ENCODE data around the gene ENPP7. TPM values are rescaled to one million over a fixed set of nuclear protein-coding genes. Genes with fewer than 3 reads are reported as not detected.

The ENPP7 gene
- total RNA-seq, 1 donor from 2014 or later = not detected

- no peak overlapping the region for H3K27ac Mint-ChIP-seq (ENCODE audit: unreplicated experiment)
- H3K9me3 Mint-ChIP-seq (ENCODE audit: unreplicated experiment) = no peaks in the 10 kb centered on the region
- no peak for TF ChIP-seq CTCF (IDR thresholded peaks at IDR 0.05; ENCODE audit: unreplicated experiment)
- H3K4me1 Mint-ChIP-seq (ENCODE audit: unreplicated experiment) = peaks cover 6% of the 10 kb centered on the region
- H3K4me3 Mint-ChIP-seq (ENCODE audit: unreplicated experiment) = no peak overlapping the region
- DNase-seq (ENCODE audit: low spot score) = no peak
- H3K36me3 Mint-ChIP-seq (ENCODE audit: low read depth, unreplicated experiment) = no peaks in the 10 kb centered on the region
- H3K27me3 Mint-ChIP-seq (ENCODE audit: unreplicated experiment) = peaks cover 26% of the 10 kb centered on the region
These were observed 12.3 kb downstream of the ENPP7 start for GRCh38 chr17:79742951-79743476.

- H3K9me3 Mint-ChIP-seq (ENCODE audit: unreplicated experiment) = no peaks in the 10 kb centered on the region
- no peak for DNase-seq (ENCODE audit: low spot score)
- peaks cover 6% of the 10 kb centered on the region for H3K4me1 Mint-ChIP-seq (ENCODE audit: unreplicated experiment)
- no peak for TF ChIP-seq CTCF (IDR thresholded peaks at IDR 0.05; ENCODE audit: unreplicated experiment)
- H3K4me3 Mint-ChIP-seq (ENCODE audit: unreplicated experiment) = no peak overlapping the region
- no peak overlapping the region for H3K27ac Mint-ChIP-seq (ENCODE audit: unreplicated experiment)
- no peaks in the 10 kb centered on the region for H3K36me3 Mint-ChIP-seq (ENCODE audit: low read depth, unreplicated experiment)
- peaks cover 26% of the 10 kb centered on the region for H3K27me3 Mint-ChIP-seq (ENCODE audit: unreplicated experiment)
These were observed 12.9 kb downstream of the ENPP7 start for GRCh38 chr17:79743614-79744013.

GRCh38 chr17:79745641-79746105 lies 14.9 kb downstream of the ENPP7 start:
- no peak for DNase-seq (ENCODE audit: low spot score)
- H3K36me3 Mint-ChIP-seq (ENCODE audit: low read depth, unreplicated experiment) = no peaks in the 10 kb centered on the region
- H3K27me3 Mint-ChIP-seq (ENCODE audit: unreplicated experiment) = peaks cover 16% of the 10 kb centered on the region
- no peak overlapping the region for H3K27ac Mint-ChIP-seq (ENCODE audit: unreplicated experiment)
- no peaks in the 10 kb centered on the region for H3K9me3 Mint-ChIP-seq (ENCODE audit: unreplicated experiment)
- H3K4me3 Mint-ChIP-seq (ENCODE audit: unreplicated experiment) = no peak overlapping the region
- H3K4me1 Mint-ChIP-seq (ENCODE audit: unreplicated experiment) = peaks cover 6% of the 10 kb centered on the region
- TF ChIP-seq CTCF (IDR thresholded peaks at IDR 0.05; ENCODE audit: unreplicated experiment) = no peak

DNA sequence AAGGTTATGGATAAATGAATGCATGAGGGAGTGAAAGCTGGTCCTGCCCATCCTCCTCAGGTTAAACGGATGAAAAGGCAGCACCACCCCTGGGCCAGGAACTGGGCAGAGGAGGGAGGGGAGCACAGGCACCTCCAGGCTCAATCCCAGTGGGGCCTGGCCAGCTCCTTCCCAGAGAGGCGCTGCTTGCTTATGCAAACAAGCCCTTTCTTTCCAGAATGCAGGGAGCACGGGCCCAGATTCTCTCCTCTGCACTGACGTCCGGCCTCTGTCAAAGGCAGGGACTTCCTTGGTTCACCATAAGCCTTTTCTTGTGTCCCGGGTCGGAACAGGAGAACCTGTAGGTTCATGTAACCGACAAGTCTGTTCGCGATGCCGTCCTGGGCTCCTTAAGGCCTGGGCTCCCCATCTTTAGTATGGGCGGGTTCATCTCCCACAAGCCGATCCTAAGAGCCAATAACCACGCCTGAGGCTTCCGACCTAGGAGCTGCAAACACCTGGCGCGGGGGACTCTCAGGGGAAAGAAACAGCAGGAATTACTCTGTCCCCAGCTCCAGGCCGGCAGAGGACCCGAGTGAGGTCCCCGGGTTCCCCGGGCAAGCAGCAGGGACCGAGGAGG lies 16.3 kb downstream of the ENPP7 start:
- peaks cover 16% of the 10 kb centered on the region for H3K27me3 Mint-ChIP-seq (ENCODE audit: unreplicated experiment)
- no peaks in the 10 kb centered on the region for H3K9me3 Mint-ChIP-seq (ENCODE audit: unreplicated experiment)
- no peak for DNase-seq (ENCODE audit: low spot score)
- peak overlapping the region; percentile 25 for H3K4me3 Mint-ChIP-seq (ENCODE audit: unreplicated experiment)
- no peak overlapping the region for H3K27ac Mint-ChIP-seq (ENCODE audit: unreplicated experiment)
- no peaks in the 10 kb centered on the region for H3K36me3 Mint-ChIP-seq (ENCODE audit: low read depth, unreplicated experiment)
- TF ChIP-seq CTCF (IDR thresholded peaks at IDR 0.05; ENCODE audit: unreplicated experiment) = no peak
- peaks cover 6% of the 10 kb centered on the region for H3K4me1 Mint-ChIP-seq (ENCODE audit: unreplicated experiment)

DNA sequence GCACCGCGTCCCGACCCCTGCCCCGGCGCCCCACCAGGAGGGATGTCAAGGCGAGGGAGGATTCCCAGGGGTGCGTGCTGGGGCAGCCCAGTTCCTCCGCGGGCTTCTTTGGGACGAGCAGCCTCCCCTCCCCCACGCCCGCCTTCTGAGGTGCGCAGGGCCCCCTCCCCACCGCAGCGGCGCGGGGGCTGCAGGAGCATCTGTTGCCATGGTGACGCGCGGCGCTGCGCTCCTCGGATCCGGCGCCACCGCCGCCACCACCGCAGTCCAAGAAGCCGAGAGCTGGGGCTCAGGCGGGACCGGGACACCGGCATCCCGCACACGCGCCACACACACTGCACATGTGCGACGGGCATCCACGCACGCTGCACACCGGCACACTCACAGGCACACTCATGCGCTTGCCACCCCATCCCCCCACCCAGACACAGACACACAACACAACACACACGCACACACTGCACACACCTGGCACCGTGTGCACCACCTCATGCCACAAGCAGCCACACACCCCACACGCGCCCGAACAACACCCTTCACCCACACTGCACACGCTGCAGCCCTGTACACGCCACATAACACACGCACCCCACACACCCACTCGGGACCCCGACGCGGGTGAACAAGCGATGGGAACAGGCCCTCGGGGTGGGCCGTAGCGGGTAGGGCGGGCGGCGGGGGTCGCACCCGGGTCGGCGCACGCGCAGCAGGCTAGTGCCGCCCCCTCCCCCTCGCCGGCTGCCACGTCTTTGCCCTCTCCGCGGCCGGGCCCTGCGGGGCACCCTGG lies 17.0 kb downstream of the ENPP7 start:
- H3K9me3 Mint-ChIP-seq (ENCODE audit: unreplicated experiment) = no peaks in the 10 kb centered on the region
- peaks cover 16% of the 10 kb centered on the region for H3K27me3 Mint-ChIP-seq (ENCODE audit: unreplicated experiment)
- no peak for TF ChIP-seq CTCF (IDR thresholded peaks at IDR 0.05; ENCODE audit: unreplicated experiment)
- DNase-seq (ENCODE audit: low spot score) = no peak
- H3K4me3 Mint-ChIP-seq (ENCODE audit: unreplicated experiment) = peak overlapping the region; percentile 56
- H3K36me3 Mint-ChIP-seq (ENCODE audit: low read depth, unreplicated experiment) = no peaks in the 10 kb centered on the region
- peaks cover 6% of the 10 kb centered on the region for H3K4me1 Mint-ChIP-seq (ENCODE audit: unreplicated experiment)
- H3K27ac Mint-ChIP-seq (ENCODE audit: unreplicated experiment) = no peak overlapping the region
